CD8-positive, alpha-beta memory T cell (primary cell): ENCODE measurements around the gene FOLR2. TPM values are rescaled to one million over a fixed set of nuclear protein-coding genes. Genes with fewer than 3 reads are reported as not detected.
"Not testable (repeated sequence)": the region's sequence is repeated elsewhere in the genome, so short reads cannot be mapped to it uniquely, and the experiment has no call there.

Experiments used
- CTCF ChIA-PET: fragments of 350-600 bp; sonication (Branson Sonifier 250); formaldehyde crosslinking; loops from one replicate; lab custom pipeline; 2021; ENCODE audit warnings: antibody characterized with exemption; lab: Charles Lee
- POLR2A ChIA-PET: fragments of 350-600 bp; sonication (Branson Sonifier 250); formaldehyde crosslinking; loops from one replicate; lab custom pipeline; 2021; ENCODE audit warnings: antibody characterized with exemption; lab: Charles Lee
- DNase-seq, 5 donors: peaks; one replicate each; pipeline versions ENCODE4 v3.0.0 to v3.0.0-alpha.2; 2020 to 2022; ENCODE audit warnings: mixed read lengths in 1 of 5
- H3K27ac ChIP-seq: one replicate; pipeline ENCODE4 v1.7.0; 2013; ENCODE audit warnings: low read depth, mild to moderate bottlenecking, low read length, moderate library complexity
- H3K27me3 ChIP-seq: 2 replicates; pipeline ENCODE4 v1.7.0; 2013; ENCODE audit warnings: low read length, mild to moderate bottlenecking; ENCODE audit not compliant: insufficient read depth, poor library complexity, severe bottlenecking
- H3K36me3 ChIP-seq: 2 replicates; pipeline ENCODE4 v1.7.0; 2013; ENCODE audit warnings: mild to moderate bottlenecking, low read length, moderate library complexity; ENCODE audit not compliant: insufficient read depth
- H3K4me1 ChIP-seq: 2 replicates; pipeline ENCODE4 v1.7.0; 2013; ENCODE audit warnings: mild to moderate bottlenecking, low read length, moderate library complexity; ENCODE audit not compliant: insufficient read depth
- H3K4me3 ChIP-seq: 2 replicates; pipeline ENCODE4 v1.7.0; 2013; ENCODE audit warnings: mild to moderate bottlenecking, low read length
- H3K9me3 ChIP-seq: 2 replicates; pipeline ENCODE4 v1.7.0; 2013; ENCODE audit warnings: mild to moderate bottlenecking, low read length
- H3K27ac Mint-ChIP-seq, 8 donors: one replicate each; pipeline ENCODE4 v1.8.0; 2020 to 2021; ENCODE audit warnings: mixed read lengths in 8 of 8, mild to moderate bottlenecking in 6 of 8, inconsistent platforms in 3 of 8, moderate library complexity in 3 of 8
- H3K27me3 Mint-ChIP-seq, 2 donors: one replicate each; pipeline ENCODE4 v1.8.0; 2020 to 2021; ENCODE audit warnings: mixed read lengths in 2 of 2, mild to moderate bottlenecking in 1 of 2, moderate library complexity in 1 of 2
- H3K36me3 Mint-ChIP-seq, 3 donors: one replicate each; pipeline ENCODE4 v1.8.0; 2020 to 2021; ENCODE audit warnings: mixed read lengths in 3 of 3, inconsistent platforms in 1 of 3, mild to moderate bottlenecking in 1 of 3
- H3K4me1 Mint-ChIP-seq, 3 donors: one replicate each; pipeline ENCODE4 v1.8.0; 2020 to 2021; ENCODE audit warnings: mixed read lengths in 3 of 3, inconsistent platforms in 1 of 3, mild to moderate bottlenecking in 1 of 3
- H3K4me3 Mint-ChIP-seq, 7 donors: one replicate each; pipeline ENCODE4 v1.8.0; 2020 to 2021; ENCODE audit warnings: mixed read lengths in 7 of 7, mild to moderate bottlenecking in 6 of 7, moderate library complexity in 4 of 7, inconsistent platforms in 2 of 7
- H3K9me3 Mint-ChIP-seq, 5 donors: one replicate each; pipeline ENCODE4 v1.8.0; 2020 to 2022; ENCODE audit warnings: mixed read lengths in 5 of 5, mild to moderate bottlenecking in 3 of 5, moderate library complexity in 2 of 5, inconsistent platforms in 1 of 5
- polyA plus RNA-seq: library from polyadenylated mRNA; unstranded; fragments of 300-500 nt; fragmentation: Illumina TruSeq; gene quantifications from one replicate; pipeline ENCODE4 v1.2.3, GENCODE V29; 2021
- total RNA-seq, 2 experiments: library from RNA; stranded (reverse); gene quantifications; one replicate each; pipeline ENCODE4 v1.2.3, GENCODE V29; 2021

The FOLR2 gene
- total and polyA plus RNA-seq, 3 experiments from 2014 or later: 0.26 TPM; not detected in 2

DNA sequence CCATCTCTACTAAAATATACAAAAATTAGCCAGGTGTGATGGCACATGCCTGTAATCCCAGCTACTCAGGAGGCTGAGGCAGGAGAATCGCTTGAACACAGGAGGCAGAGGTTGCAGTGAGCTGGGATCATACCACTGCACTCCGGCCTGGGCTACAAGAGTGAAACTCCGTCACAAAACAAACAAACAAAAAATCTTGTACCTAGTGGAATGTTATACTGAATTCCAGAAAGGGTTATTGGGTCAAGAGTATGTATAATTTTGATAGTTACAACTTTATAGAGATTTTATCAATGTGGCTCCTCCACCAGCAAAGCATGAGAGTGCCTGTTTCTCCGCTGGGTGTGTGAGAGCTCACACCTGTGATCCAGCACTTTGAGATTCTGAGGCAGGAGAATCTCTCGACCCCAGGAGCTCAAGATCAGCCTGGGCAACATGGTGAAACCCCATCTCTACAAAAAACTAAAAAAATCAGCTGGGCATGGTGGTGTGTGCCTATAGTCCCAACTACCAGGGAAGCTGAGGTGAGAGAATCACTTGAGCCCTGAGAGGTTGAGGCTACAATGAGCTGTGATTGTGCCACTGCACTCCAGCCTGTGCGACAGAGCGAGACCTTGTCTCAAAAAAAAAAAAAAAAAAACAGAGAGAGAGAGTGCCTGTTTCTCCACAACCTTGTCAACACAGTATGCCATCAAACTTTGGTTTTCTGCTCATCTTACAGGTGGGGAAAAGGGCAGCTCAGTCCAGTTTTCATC is 37.4 kb upstream of the FOLR2 start:
- peaks cover 3 to 4% (median 3%) of the 10 kb centered on the region in 3 donors for H3K4me1 Mint-ChIP-seq
- H3K27me3 Mint-ChIP-seq: peaks cover 15 to 39% of the 10 kb centered on the region in 2 donors
- Histone ChIP-seq H3K9me3 (no peaks in the 10 kb centered on the region), H3K4me3 (no peak overlapping the region), H3K27me3 (no peaks in the 10 kb centered on the region), H3K4me1 (no peaks in the 10 kb centered on the region), H3K27ac (no peak overlapping the region), H3K36me3 (no peaks in the 10 kb centered on the region)
- no peak overlapping the region for H3K27ac Mint-ChIP-seq
- no peaks in the 10 kb centered on the region for H3K36me3 Mint-ChIP-seq
- no peaks in the 10 kb centered on the region for H3K9me3 Mint-ChIP-seq
- POLR2A ChIA-PET: no interaction called here
- no peak overlapping the region for H3K4me3 Mint-ChIP-seq
- CTCF ChIA-PET: interaction anchor here (0.7 kb wide), 1 partner anchor 21 kb away, joined by 3 read pairs; no protein-coding TSS in a partner anchor
- no peak for DNase-seq

DNA sequence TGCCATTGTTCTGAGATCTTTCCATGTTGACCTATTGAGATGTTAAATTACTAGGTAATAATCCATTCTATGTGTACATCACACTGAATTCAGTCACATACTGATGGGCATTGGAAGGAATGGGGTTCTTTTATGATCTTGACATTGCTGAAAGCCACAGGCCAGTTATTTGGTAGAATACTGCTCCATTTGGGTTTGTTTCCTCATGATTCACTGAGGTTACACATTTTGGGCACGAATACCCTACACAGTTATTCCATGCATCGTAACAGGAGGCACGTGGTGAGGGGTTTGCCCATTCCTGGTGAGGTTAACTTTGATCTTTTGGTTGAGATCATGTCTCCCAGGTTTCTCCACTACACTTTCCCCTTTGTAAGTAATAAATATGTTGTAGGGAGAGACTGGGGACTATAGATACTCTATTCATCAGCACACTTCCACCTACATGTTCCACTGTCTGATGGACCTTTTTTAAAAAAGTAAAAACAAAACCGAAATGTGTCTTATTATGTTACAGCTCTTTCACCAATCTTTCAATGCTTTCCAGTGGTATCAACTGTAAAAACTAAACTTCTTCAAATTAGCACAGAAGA is 36.7 kb upstream of the FOLR2 start:
- no peaks in the 10 kb centered on the region for H3K27me3 ChIP-seq
- peaks cover 3 to 4% (median 3%) of the 10 kb centered on the region in 3 donors for H3K4me1 Mint-ChIP-seq
- CTCF ChIA-PET: no interaction called here

DNA sequence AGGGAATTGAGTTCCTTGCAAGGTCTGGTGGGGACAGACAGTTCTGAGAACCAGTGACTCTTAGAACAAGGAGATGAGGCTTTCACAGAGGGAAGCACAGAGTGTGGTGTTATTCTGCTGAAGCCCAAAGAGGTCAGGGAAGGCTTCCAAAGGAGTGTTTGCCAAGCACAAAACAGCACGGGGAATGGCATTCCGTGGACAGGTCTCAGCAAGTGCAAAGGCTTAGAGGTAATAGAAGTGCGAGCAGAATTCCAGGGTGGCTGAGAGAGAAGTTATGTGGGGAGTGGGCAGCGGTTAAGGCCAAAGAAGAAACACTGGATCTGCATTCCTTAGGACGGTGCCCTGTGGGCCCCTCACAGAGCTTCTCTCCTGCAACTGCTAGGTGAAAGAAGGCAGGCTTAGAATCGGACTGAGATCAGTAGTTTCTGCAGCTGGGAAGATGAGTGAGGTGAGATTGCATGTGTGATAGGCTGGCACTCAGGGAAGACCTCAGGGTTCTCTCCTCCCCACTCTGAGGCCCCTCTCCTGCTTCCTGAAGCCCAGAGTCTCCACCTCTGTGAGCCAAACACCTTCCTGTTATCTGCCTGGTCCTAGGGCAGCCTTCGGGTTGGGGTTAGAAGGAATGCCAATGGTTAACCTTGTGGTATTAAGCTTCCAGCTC is 35.6 kb upstream of the FOLR2 start:
- H3K4me3 ChIP-seq, POLR2A ChIA-PET, H3K36me3 ChIP-seq, H3K9me3 ChIP-seq, H3K27ac ChIP-seq, H3K4me1 ChIP-seq, H3K4me1 Mint-ChIP-seq, H3K36me3 Mint-ChIP-seq, H3K9me3 Mint-ChIP-seq, H3K4me3 Mint-ChIP-seq, H3K27ac Mint-ChIP-seq, DNase-seq, CTCF ChIA-PET, H3K27me3 ChIP-seq: not testable (repeated sequence)
- peaks cover 15 to 39% of the 10 kb centered on the region in 2 donors for H3K27me3 Mint-ChIP-seq

More for the DNA sequence above, 36.7 kb upstream of the FOLR2 start:
- Mint-ChIP-seq H3K27me3 (peaks cover 15 to 39% of the 10 kb centered on the region in 2 donors), H3K27ac (no peak overlapping the region), H3K36me3 (no peaks in the 10 kb centered on the region), H3K9me3 (no peaks in the 10 kb centered on the region), H3K4me3 (no peak overlapping the region)
- no peaks in the 10 kb centered on the region for H3K4me1 ChIP-seq
- no peak overlapping the region for H3K27ac ChIP-seq
- no peaks in the 10 kb centered on the region for H3K9me3 ChIP-seq
- no peak for DNase-seq
- POLR2A ChIA-PET: no interaction called here
- no peak overlapping the region for H3K4me3 ChIP-seq
- H3K36me3 ChIP-seq: no peaks in the 10 kb centered on the region

DNA sequence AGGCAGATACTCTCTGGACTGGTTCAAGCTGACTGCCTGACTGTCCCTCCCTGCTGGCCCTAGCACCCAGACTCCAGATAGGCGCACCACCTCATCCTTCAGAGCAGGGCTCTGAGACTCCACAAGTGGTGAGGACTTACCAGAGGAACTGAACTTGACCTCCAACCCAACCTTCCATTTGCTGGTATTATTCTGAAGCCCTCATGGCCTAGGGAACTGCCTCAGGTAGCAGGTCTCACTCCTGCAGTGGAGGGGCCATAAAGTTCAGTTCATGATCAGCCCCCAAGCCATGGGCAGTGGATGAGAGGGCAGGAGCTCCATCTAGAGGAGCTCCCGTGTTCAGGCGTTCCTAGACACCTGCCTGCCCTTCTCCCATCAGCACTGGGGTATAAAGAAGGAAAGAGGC is 35.0 kb upstream of the FOLR2 start:
- POLR2A ChIA-PET, H3K36me3 ChIP-seq, H3K4me1 ChIP-seq, H3K27ac ChIP-seq, DNase-seq, H3K4me3 ChIP-seq, H3K9me3 Mint-ChIP-seq, H3K36me3 Mint-ChIP-seq, H3K27me3 ChIP-seq, CTCF ChIA-PET, H3K4me3 Mint-ChIP-seq, H3K4me1 Mint-ChIP-seq, H3K9me3 ChIP-seq, H3K27ac Mint-ChIP-seq: not testable (repeated sequence)
- H3K27me3 Mint-ChIP-seq: peaks cover 13 to 34% of the 10 kb centered on the region in 2 donors

DNA sequence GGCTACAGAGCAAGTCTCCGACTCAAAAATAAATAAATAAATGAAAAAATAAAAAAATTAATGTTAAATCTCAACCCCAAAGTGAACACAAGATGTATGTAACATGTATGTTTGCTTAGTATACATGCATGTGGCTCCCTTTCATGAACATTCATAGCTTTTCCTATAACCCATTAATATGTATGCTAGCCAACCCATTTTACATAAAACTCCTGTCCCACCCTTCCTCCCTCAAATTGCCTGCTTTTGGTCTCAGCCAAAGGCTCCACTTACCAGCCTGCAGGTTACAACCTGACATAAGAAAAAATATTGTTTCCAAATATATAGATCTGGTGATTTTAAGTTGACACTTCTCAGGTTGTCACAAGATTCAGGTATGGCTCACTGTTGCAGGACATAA is 28.3 kb upstream of the FOLR2 start:
- ChIA-PET POLR2A (no interaction called here), CTCF (no interaction called here)
- Mint-ChIP-seq H3K4me1 (peaks cover 2 to 3% (median 2%) of the 10 kb centered on the region in 3 donors), H3K27ac (no peak overlapping the region), H3K27me3 (peaks cover 0 to 4% of the 10 kb centered on the region in 2 donors), H3K36me3 (no peaks in the 10 kb centered on the region), H3K9me3 (no peaks in the 10 kb centered on the region), H3K4me3 (no peak overlapping the region)
- Histone ChIP-seq H3K4me1 (no peaks in the 10 kb centered on the region), H3K9me3 (no peaks in the 10 kb centered on the region), H3K4me3 (no peak overlapping the region), H3K27me3 (no peaks in the 10 kb centered on the region), H3K36me3 (no peaks in the 10 kb centered on the region), H3K27ac (no peak overlapping the region)
- no peak for DNase-seq

DNA sequence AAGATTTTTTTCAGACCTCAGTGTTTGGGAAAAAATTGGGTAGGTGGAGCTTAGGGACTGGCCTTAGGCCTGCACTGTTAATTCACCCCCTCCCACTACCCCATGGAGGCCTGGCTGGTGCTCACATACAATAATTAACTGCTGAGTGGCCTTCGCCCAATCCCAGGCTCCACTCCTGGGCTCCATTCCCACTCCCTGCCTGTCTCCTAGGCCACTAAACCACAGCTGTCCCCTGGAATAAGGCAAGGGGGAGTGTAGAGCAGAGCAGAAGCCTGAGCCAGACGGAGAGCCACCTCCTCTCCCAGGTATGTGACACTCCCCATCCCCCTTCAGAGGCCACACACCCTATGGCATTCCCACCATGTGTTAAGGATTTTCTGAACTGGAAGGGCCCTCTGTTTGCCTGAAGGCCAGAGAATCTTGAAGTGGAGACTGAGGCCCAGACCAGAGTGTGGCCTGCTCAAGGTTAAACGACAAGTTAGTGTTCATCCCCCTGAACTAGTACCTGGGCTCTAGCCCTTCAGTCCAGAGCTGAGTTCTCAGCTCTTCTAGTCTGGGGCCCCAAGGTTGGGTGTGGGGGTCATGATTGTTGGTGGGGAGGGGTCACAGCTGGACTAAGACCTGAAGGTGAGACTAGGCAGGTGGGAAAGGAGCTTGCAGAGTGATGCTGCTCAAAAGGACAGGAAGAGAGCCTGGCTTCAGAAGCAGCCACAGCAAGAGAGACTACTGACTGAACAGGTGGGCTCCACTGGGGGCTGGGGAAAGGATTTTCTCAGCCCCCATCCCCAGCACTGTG is 26.9 kb upstream of the FOLR2 start:
- CTCF ChIA-PET: interaction anchor here (0.9 kb wide), 1 partner anchor 7 kb away, joined by 3 read pairs; no protein-coding TSS in a partner anchor

DNA sequence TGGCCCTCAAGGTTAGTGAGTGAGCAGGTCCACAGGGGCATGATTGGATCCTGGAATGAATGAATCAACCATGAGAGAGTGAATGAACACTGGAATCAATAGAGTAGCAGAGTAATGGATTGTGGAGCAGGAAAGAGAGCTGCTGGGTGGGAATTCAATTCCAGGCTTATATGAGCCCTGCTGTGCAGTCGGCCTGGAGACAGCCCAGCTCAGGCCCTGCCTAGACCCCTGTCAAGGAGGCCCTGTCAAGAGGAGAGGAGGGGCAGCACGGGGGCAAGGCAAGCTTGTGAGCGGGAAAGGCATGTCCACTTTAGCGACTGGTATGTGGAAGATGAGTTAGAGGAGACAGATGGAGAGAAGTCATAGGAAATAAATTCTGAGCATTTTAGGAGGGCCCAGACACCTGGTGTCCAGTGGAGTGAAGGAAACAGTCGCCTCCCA is 25.9 kb upstream of the FOLR2 start:
- no peak overlapping the region for H3K27ac Mint-ChIP-seq
- H3K36me3 Mint-ChIP-seq: no peaks in the 10 kb centered on the region
- Histone ChIP-seq H3K4me3 (no peak overlapping the region), H3K9me3 (no peaks in the 10 kb centered on the region), H3K36me3 (no peaks in the 10 kb centered on the region), H3K27me3 (no peaks in the 10 kb centered on the region), H3K27ac (no peak overlapping the region), H3K4me1 (no peaks in the 10 kb centered on the region)
- DNase-seq: no peak
- ChIA-PET POLR2A (no interaction called here), CTCF (no interaction called here)
- no peaks in the 10 kb centered on the region for H3K9me3 Mint-ChIP-seq
- no peak overlapping the region for H3K4me3 Mint-ChIP-seq
- no peaks in the 10 kb centered on the region for H3K4me1 Mint-ChIP-seq
- peaks cover 1 to 9% of the 10 kb centered on the region in 2 donors for H3K27me3 Mint-ChIP-seq

More for the DNA sequence above, 26.9 kb upstream of the FOLR2 start:
- no peaks in the 10 kb centered on the region for H3K4me1 ChIP-seq
- no peaks in the 10 kb centered on the region for H3K4me1 Mint-ChIP-seq
- H3K27ac Mint-ChIP-seq: peak overlapping the region in 1 of 8 donors; percentile 7
- no peak for DNase-seq
- no peaks in the 10 kb centered on the region for H3K27me3 ChIP-seq
- peaks cover 0 to under 1% of the 10 kb centered on the region in 2 donors for H3K27me3 Mint-ChIP-seq
- H3K4me3 Mint-ChIP-seq: no peak overlapping the region
- no peaks in the 10 kb centered on the region for H3K36me3 Mint-ChIP-seq
- no peaks in the 10 kb centered on the region for H3K36me3 ChIP-seq
- POLR2A ChIA-PET: no interaction called here
- no peak overlapping the region for H3K4me3 ChIP-seq
- no peaks in the 10 kb centered on the region for H3K9me3 ChIP-seq
- no peak overlapping the region for H3K27ac ChIP-seq
- no peaks in the 10 kb centered on the region for H3K9me3 Mint-ChIP-seq
